Measurements from ENCODE around the gene ANO1.

Gene ANO1

DNA sequence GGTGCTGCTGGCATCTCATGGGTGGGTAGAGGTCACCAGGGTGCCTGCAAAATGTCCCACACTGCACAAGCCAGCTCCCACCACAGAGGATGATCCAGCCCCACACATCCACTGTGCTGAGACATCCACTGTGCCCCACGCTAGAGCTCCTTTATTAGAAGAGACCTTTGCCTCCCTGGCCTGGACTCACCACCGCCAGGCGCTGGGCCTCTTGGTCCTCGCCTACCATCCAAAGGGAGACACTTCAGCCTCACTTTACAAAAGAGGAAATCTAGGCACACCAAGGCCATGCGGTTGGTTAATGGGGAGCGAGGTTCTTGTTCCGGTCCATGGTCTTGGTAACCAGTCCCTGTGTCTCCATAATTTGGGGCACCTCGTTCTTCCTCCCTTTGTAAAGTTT lies 3.4 kb upstream of the ANO1 start:
- DNase-seq: no peak

DNA sequence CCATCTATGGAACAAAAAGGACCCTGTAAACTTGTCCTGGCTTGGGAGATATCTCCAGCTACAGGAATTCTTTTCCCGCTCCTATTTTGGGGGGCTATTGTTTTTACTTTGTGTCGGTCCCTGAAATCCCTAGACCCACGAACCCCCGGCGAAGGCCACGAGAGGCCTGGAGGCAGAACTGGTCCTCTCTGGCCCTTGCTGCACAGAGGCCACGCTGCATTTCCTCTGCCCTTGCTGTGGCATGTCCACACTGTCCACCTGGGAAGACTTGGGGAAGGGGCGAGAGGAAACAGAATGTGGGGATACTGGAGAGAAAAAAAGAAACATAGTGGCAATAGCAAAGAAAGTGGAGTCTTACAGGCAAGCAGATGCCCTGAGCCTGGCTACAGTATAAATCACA lies 2.3 kb upstream of the ANO1 start:
- no peak for DNase-seq

DNA sequence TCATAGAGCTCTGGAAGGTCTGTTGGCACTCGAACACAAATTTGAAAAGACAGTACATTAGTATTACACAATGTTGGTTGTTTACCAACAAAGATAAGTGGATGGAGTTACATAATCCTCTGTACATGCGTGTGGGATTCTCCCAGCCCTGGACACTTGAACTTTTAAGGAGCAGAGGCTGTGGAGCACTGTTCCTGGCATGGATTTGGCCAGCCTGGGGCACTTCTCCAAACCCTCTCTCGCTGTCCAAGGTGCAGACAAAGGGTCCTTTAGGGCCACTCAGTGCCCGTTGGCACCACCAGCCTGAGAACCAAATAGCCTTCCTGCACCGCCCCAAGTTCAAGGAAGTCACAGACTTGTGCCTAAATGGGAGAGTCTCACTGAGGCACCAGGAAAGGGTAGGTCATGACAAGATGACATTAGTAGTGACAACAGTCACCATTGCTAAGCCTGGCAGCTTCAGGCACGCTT lies 1.6 kb upstream of the ANO1 start:
- DNase-seq: no peak

DNA sequence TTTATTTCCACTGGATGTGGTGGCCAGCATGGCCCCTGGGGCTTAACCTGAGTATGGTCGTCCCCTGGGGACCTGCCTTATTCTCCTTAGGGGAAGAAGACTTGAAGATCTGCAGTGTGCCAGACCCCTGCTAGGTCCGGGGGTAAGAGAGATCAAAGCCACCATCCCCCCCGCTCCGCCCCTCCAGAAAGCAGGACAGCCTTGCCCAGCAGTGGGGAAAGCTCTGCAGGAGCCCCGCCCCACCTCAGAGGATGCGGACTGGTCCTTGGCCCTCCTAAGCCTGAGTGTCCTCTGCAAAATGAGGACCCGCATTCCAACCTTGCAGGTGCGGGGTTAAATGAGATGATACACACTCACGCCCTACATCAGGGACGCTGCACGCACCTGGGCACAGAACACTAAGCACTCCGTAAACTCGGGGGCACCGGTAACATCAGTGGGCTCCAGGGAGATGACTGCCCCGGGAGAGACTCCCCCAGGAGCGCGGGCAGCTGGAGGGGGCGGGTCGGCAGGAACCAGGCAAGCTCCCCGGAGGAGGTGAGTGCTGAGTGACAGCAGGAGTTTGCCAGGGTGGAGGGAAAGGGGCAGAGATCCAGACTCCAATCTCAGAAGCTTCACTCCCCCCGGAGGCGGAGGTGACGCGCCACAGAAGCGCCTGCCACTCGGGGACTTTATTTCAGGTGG lies 564 bp upstream of the ANO1 start:
- DNase-seq: no peak

DNA sequence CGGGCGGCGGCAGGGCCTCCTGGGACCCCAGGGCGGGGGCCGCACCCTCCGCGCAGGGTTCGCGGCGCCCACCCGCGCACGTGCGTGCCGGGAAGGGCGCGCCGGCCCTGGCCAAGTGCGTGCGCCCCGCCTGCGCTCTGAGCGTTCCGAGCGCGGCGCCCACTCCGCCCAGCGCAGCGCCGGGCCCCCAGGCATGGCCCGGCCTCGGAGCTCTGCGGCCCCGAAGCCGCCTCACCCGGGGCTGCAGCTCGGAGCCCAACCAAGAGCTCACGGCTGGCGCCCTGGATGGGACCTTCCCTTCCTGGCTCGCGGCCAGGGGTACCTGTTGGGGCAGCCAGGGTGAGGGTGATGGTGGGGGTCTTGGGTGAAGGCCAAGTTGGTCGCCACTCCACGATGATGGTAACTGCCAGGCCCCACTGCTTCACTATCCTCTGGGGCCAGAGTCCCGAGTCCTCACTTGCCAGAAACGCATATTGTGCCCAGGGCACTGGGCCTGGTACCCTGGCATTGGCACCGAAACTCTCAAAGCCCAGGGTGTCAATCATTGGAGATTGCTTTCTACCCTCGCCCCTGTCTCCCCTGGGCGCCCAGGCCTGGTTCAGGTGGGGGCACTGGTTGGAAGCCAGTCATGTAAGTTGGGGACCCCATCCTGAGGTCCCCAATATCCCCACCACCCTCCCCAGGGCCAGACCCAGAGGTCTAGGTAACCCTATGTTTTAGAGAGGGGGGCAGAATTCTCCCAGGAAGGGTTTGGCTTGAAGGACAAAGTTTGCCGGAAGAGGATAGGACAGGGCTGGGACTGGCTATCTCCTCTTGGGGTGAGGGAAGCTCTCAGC lies 882 bp downstream of the ANO1 start:
- DNase-seq: no peak

GRCh38 chr11:70079691-70080090 lies 1.6 kb downstream of the ANO1 start:
- no peak for DNase-seq

DNA sequence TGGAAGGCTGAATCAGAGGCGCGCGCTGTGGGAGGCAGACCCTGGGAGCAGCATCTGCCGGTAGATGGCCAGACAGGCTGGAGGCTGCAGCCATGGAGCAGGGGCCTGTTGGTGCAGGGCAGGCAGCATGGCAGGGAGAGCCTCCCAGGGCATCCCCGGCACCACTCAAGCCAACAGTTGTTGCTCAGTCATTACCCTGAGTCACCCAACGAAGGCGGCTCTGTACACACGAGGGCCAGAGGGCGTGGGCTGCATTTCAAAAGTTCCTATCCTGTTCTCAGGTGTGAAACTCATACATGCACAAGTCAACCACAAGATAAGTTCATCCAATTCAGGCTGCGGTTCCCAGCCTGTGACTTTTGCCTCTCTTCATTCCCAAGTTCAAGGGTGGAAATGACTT lies 2.6 kb downstream of the ANO1 start:
- no peak for DNase-seq

GRCh38 chr11:70082829-70083228 lies 4.7 kb downstream of the ANO1 start:
- no peak for DNase-seq

- no peak for DNase-seq
Observed at GRCh38 chr11:70084046-70084984, 6.2 kb downstream of the ANO1 start.

- no peak for DNase-seq
Observed at GRCh38 chr11:70085815-70086769, 8.0 kb downstream of the ANO1 start.

GRCh38 chr11:70087446-70088167 lies 9.5 kb downstream of the ANO1 start:
- no peak for DNase-seq

DNA sequence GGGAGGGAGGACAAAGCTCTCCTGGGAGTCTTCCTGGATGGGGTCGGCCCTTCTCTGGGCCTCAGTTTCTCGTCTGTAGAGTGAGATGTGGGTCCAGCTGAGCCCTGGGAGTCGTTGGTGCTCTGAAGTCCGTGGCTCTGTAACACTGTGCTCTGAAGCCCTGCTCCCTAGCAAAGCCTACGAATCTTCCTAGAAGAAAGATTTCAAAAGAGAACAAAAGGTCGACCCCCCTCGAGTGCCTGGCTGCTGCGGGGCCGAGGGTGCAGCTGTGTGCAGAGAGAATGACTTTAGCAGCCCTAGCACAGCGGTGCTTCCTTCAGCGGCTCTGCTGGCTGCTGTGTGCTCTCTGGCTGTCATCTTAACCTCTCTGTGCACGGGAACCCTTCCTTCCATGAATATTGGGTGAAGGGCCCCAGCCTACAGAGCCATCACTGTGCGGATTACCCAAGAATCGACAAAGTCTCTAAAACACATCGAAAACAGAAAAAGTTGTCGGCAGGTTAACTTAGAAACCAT lies 10.7 kb downstream of the ANO1 start:
- no peak for DNase-seq

DNA sequence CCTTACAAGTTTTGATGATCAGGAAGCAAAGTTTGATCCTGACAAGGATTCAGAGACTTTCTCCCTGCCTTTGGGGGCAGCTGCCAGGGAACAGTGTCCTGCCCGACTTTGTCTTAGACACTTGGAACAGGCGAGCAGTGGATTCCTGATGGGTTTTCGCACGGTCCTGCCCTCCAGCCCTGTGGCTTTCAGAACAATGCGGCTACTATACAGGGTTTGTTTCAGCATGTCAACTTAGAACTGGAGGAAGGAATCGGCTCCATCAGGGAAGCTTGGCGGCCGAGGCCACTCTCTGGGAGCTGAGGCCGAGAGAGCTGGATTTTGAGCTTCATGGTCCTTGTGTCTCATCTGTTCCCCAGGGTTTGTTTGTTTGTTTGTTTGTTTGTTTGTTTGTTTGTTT lies 11.5 kb downstream of the ANO1 start:
- DNase-seq: no peak

DNA sequence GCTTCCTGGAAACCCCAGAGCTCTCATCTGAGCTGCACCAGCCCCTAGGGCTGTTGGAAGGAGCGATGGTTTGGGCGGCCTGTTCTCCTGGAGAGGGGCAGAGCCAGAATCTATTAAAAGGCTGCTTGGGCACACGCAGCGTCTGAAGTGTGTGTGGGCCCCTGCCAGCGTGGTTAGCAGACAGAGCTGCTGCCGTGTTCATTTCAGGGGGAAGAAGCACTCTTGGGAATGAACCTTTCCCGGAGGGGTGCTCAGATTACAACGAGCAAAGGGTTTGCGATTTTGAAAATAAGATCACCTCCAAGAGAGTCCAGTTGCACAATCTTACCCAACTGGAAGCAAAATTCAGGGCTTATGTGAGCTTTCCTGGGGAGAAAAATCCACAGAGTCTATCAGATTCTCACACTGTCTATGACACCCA lies 12.9 kb downstream of the ANO1 start:
- no peak for DNase-seq

DNA sequence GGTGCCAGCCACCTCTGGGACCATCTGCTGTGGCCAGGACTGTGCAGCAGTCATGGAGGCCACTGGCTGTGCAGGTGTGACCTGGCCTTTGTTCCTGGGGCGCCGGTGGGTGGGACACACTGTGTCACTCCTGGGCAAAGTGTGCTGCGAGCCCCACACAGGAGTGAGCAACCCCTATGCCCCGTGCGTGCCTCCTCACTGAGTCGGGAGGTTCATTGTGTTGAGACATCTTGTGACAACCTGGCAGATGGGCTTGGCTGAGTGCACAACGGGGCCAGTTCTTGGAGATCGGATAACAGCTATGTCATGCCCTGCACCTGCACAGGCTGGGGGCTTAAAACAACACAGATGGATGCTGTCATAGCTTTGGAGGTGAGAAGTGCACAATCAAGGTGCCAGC lies 13.5 kb downstream of the ANO1 start:
- no peak for DNase-seq

- no peak for DNase-seq
Observed at GRCh38 chr11:70092959-70093715, 15.0 kb downstream of the ANO1 start.

DNA sequence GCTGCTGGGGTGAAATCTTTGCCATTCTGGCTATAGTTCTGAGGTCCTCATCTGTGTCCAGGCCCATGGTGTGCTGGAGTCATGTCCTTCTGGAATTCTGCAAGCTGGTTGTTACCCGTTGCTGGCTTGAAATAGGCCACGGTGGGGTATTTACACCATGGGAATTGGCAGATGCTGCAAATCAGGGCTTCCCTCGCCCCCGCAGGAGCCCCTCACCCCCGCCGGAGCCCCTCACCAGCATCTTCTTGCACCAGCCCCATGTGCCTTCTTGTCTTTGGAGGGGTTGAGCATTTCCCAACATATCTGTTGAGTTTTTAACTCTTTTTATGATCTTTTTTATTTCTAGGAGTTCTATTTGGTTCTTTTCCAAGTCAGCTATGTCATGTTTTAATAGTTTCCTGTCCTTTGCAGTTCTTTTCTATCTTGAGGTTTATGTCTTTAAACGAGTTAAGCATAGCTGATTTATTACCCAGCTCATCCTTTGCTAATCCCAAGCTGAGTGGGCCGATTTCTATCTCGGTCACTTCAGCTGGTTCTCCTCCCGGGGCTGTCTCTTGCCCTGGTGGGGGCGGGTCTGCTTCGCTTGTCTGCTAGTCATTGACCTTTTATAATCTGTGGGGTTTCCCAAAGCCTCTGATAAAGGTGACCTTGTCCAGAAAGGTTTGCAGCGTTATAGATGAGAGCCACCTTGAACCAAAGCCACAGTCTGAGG lies 17.6 kb downstream of the ANO1 start:
- DNase-seq: no peak

- no peak for DNase-seq
Observed at GRCh38 chr11:70097783-70098563, 19.9 kb downstream of the ANO1 start.

DNA sequence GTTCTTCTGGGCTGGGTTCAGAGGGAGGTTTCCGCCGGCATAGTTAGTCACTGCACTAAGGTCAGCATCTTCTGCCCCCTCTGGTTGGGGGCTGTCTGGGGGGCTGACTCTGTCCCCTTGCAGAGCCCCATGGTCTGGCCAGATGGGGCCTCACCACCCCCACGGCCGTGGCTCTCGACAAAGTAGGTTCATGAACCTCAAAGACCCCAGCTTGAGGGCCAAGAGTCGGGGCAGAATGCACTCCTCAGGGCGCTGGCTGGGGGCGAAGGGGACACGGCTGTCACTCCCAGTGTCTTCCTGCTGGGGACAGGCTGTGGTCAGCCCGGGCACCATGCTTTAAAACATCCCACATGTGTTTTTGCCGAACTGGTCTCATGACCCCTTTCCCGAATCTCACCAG lies 20.8 kb downstream of the ANO1 start:
- no peak for DNase-seq

Measured in hematopoietic multipotent progenitor cell treated with erythropoietin and hydrocortisone succinate and interleukin-3 and kit ligand, for 4 days (in vitro differentiated cells).